ENCODE measurements around the gene MEGF11. TPM values are rescaled to one million over a fixed set of nuclear protein-coding genes. Genes with fewer than 3 reads are reported as not detected.

MEGF11 gene
- polyA plus RNA-seq, 1 of the 3 experiments (the other 2 are of a cell fraction): not detected

DNA sequence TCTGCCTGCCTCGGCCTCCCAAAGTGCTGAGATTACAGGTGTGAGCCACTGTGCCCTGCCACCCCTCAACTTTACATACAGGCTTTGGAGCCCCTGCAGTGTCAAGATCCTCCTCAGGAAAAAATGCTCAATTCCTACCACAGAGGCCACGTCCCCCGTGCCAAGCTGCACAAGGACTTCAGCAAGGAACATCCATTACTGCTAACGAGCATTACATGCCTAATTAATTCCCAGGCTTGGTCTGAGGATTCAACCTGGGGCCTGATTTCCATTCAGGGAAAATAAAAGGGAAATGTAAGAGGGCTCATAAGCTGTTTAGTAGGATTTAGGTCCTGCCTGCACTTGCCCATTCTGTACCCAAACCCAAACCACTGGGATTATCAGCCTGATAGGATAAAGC, 222.9 kb downstream of the MEGF11 start (continued):
- TF ChIP-seq GATA2 (CRISPR knock-in tag; IDR thresholded peaks at IDR 0.05) (no peak), FOSL2 (IDR thresholded peaks at IDR 0.05; ENCODE audit: borderline replicate concordance, low read depth) (no peak)

DNA sequence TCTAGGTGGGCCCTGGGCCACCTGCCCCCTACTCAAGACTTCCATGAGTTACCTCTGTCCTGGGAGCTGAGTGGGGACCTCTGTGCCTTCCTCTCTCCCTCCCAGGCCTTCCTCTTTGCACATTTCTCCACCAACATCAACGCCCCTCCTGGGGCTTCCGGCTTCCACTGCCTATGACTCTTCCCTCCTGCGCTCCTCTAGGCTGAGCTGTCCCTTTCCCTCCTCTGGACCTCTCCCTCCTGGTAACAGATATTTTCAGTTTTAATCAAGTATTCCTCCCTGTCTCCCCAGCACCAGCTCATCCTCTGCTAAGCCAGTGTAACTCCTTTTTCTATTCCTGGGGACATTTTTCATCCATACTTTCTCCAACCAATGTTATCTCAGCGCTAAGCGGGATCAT, 223.9 kb downstream of the MEGF11 start:
- peaks cover 0 to 20% of the 10 kb centered on the region in 2 experiments; a peak in 2 of 4 replicates for H3K4me1 ChIP-seq (ENCODE audit: control insufficient read depth in 1 of 2, insufficient read depth in 2 of 2, low read depth in 1 of 2, low read length in 1 of 2)
- H3K9me3 ChIP-seq: no peaks in the 10 kb centered on the region
- CTCF ChIA-PET: no interaction called here
- WGBS (ENCODE audit: low lambda C conversion rate): 84% methylated on average over 5 of the region's 5 CpGs
- POLR2A ChIA-PET: no interaction called here
- H4K20me1 ChIP-seq (ENCODE audit: insufficient read depth): no peaks in the 10 kb centered on the region
- H3F3A ChIP-seq (replicated peaks; ENCODE audit: insufficient read depth): no peaks in the 10 kb centered on the region
- H3K9ac ChIP-seq: no peak overlapping the region
- H3K9me2 ChIP-seq: no peaks in the 10 kb centered on the region
- H3K79me2 ChIP-seq (ENCODE audit: insufficient read depth): no peaks in the 10 kb centered on the region
- H3K36me3 ChIP-seq (replicated peaks in 1 of 2; ENCODE audit: control insufficient read depth in 1 of 2, insufficient read depth in 2 of 2, low read length in 1 of 2): no peaks in the 10 kb centered on the region
- no peak for DNase-seq
- TF ChIP-seq NRF1 (IDR thresholded peaks at IDR 0.05; ENCODE audit: low read depth, low read length): no peak
- no peak for TF ChIP-seq NFIC (IDR thresholded peaks at IDR 0.05; ENCODE audit: borderline replicate concordance)
- TF ChIP-seq CHD2 (IDR thresholded peaks at IDR 0.05; ENCODE audit: low read length, partially characterized antibody): no peak
- TF ChIP-seq CTCF (IDR thresholded peaks at IDR 0.05): no peak
- no peak for TF ChIP-seq ELF1 (IDR thresholded peaks at IDR 0.05)
- TF ChIP-seq RCOR1 (IDR thresholded peaks at IDR 0.05; ENCODE audit: low read length): no peak
- TF ChIP-seq, protein P1, sequence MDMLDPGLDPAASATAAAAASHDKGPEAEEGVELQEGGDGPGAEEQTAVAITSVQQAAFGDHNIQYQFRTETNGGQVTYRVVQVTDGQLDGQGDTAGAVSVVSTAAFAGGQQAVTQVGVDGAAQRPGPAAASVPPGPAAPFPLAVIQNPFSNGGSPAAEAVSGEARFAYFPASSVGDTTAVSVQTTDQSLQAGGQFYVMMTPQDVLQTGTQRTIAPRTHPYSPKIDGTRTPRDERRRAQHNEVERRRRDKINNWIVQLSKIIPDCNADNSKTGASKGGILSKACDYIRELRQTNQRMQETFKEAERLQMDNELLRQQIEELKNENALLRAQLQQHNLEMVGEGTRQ (IDR thresholded peaks at IDR 0.05; ENCODE audit: borderline replicate concordance, low read depth, low read length): no peak
- no peak for TF ChIP-seq FOXM1 (IDR thresholded peaks at IDR 0.05; ENCODE audit: low read depth)
- TF ChIP-seq, protein P2, sequence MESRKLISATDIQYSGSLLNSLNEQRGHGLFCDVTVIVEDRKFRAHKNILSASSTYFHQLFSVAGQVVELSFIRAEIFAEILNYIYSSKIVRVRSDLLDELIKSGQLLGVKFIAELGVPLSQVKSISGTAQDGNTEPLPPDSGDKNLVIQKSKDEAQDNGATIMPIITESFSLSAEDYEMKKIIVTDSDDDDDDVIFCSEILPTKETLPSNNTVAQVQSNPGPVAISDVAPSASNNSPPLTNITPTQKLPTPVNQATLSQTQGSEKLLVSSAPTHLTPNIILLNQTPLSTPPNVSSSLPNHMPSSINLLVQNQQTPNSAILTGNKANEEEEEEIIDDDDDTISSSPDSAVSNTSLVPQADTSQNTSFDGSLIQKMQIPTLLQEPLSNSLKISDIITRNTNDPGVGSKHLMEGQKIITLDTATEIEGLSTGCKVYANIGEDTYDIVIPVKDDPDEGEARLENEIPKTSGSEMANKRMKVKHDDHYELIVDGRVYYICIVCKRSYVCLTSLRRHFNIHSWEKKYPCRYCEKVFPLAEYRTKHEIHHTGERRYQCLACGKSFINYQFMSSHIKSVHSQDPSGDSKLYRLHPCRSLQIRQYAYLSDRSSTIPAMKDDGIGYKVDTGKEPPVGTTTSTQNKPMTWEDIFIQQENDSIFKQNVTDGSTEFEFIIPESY (IDR thresholded peaks at IDR 0.05; ENCODE audit: borderline replicate concordance, low read depth): no peak
- TF ChIP-seq, protein P3, sequence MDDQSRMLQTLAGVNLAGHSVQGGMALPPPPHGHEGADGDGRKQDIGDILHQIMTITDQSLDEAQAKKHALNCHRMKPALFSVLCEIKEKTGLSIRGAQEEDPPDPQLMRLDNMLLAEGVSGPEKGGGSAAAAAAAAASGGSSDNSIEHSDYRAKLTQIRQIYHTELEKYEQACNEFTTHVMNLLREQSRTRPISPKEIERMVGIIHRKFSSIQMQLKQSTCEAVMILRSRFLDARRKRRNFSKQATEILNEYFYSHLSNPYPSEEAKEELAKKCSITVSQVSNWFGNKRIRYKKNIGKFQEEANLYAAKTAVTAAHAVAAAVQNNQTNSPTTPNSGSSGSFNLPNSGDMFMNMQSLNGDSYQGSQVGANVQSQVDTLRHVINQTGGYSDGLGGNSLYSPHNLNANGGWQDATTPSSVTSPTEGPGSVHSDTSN (IDR thresholded peaks at IDR 0.05): no peak
- TF ChIP-seq, protein P4, sequence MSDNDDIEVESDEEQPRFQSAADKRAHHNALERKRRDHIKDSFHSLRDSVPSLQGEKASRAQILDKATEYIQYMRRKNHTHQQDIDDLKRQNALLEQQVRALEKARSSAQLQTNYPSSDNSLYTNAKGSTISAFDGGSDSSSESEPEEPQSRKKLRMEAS (IDR thresholded peaks at IDR 0.05; ENCODE audit: low read depth): no peak
- no peak for TF ChIP-seq TCF12 (IDR thresholded peaks at IDR 0.05)
- no peak for TF ChIP-seq YY1 (IDR thresholded peaks at IDR 0.05; ENCODE audit: low read depth)
- TF ChIP-seq, protein P5, sequence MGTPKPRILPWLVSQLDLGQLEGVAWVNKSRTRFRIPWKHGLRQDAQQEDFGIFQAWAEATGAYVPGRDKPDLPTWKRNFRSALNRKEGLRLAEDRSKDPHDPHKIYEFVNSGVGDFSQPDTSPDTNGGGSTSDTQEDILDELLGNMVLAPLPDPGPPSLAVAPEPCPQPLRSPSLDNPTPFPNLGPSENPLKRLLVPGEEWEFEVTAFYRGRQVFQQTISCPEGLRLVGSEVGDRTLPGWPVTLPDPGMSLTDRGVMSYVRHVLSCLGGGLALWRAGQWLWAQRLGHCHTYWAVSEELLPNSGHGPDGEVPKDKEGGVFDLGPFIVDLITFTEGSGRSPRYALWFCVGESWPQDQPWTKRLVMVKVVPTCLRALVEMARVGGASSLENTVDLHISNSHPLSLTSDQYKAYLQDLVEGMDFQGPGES (IDR thresholded peaks at IDR 0.05; ENCODE audit: low read depth, low read length): no peak
- TF ChIP-seq SMC3 (IDR thresholded peaks at IDR 0.05; ENCODE audit: low read depth, low read length): no peak
- no peak for TF ChIP-seq RAD21 (IDR thresholded peaks at IDR 0.05; ENCODE audit: low read length)
- no peaks in the 10 kb centered on the region for H3K27me3 ChIP-seq (ENCODE audit: insufficient read depth)
- H2AFZ ChIP-seq (ENCODE audit: low read depth): no peak overlapping the region
- H3K4me3 ChIP-seq (ENCODE audit: low read depth in 2 of 2, low read length in 1 of 2): no peak overlapping the region
- no peak overlapping the region for H3K4me2 ChIP-seq
- no peak overlapping the region for H3K27ac ChIP-seq (ENCODE audit: low read depth in 2 of 2, low read length in 1 of 2)
